DOHH2 (cell line): Measurements from ENCODE around the gene PLCB4.

Experiments used
- H3F3A ChIP-seq: fragments of 200-600 bp; sonication (generic), shearing (Covaris generic); 2 replicates; pipeline ENCODE4 v1.6.0; 2016; ENCODE audit warnings: antibody characterized with exemption, mild to moderate bottlenecking; ENCODE audit not compliant: control insufficient read depth, insufficient read depth
- H3K27ac ChIP-seq: fragments of 200-600 bp; sonication (generic); 2 replicates; pipeline ENCODE4 v1.5.1; 2014; ENCODE audit warnings: low read depth, mild to moderate bottlenecking, low read length, moderate library complexity
- H3K27me3 ChIP-seq: fragments of 200-600 bp; sonication (generic); 2 replicates; pipeline ENCODE4 v1.6.1; 2014; ENCODE audit warnings: mild to moderate bottlenecking, low read length, mixed read lengths; ENCODE audit not compliant: control insufficient read depth
- H3K36me3 ChIP-seq: fragments of 200-600 bp; sonication (generic); 2 replicates; pipeline ENCODE4 v1.6.1; 2014; ENCODE audit warnings: mild to moderate bottlenecking, low read length, moderate library complexity, mixed read lengths; ENCODE audit not compliant: control insufficient read depth
- H3K4me1 ChIP-seq: fragments of 200-600 bp; sonication (generic); 2 replicates; pipeline ENCODE4 v1.6.1; 2014; ENCODE audit warnings: mild to moderate bottlenecking, low read length, mixed read lengths; ENCODE audit not compliant: control insufficient read depth
- H3K4me2 ChIP-seq: fragments of 200-600 bp; sonication (generic); 2 replicates; pipeline ENCODE4 v1.6.0; 2014; ENCODE audit warnings: mild to moderate bottlenecking, low read length, moderate library complexity
- H3K4me3 ChIP-seq: fragments of 200-600 bp; sonication (generic); 2 replicates; pipeline ENCODE4 v1.5.1; 2014; ENCODE audit warnings: mild to moderate bottlenecking, low read length, mixed read lengths
- H3K79me2 ChIP-seq: fragments of 200-600 bp; sonication (generic); 2 replicates; pipeline ENCODE4 v1.6.1; 2014; ENCODE audit warnings: mild to moderate bottlenecking, low read length, mixed read lengths; ENCODE audit not compliant: control insufficient read depth
- H3K9me2 ChIP-seq: fragments of 200-600 bp; sonication (generic); replicated peaks from 2 replicates; pipeline ENCODE4 v1.6.1; 2014; ENCODE audit warnings: mild to moderate bottlenecking, low read length, mixed read lengths; ENCODE audit not compliant: control insufficient read depth
- H3K9me3 ChIP-seq: fragments of 200-600 bp; sonication (generic); 2 replicates; pipeline ENCODE4 v1.6.1; 2014; ENCODE audit warnings: antibody characterized with exemption, low read length, mixed read lengths; ENCODE audit not compliant: control insufficient read depth, insufficient read depth
- H4K20me1 ChIP-seq: fragments of 200-600 bp; sonication (generic); 2 replicates; pipeline ENCODE4 v1.6.0; 2014; ENCODE audit warnings: low read depth, mild to moderate bottlenecking, antibody characterized with exemption, low read length, moderate library complexity; ENCODE audit not compliant: control insufficient read depth, insufficient read depth
- EZH2phosphoT487 ChIP-seq: fragments of 200-600 bp; sonication (generic); IDR thresholded peaks from 2 replicates; pipeline ENCODE4 v1.6.1; 2017; ENCODE audit warnings: borderline replicate concordance, mild to moderate bottlenecking, antibody characterized with exemption, low read length, moderate library complexity, mixed read lengths
- TF ChIP-seq, protein P1 (sequence below): fragments of 200-600 bp; sonication (generic); IDR thresholded peaks from one replicate; pipeline ENCODE4 v1.5.1; 2014; ENCODE audit warnings: antibody characterized with exemption, mild to moderate bottlenecking, low read depth, low read length; ENCODE audit not compliant: poor library complexity, severe bottlenecking

Gene PLCB4

DNA sequence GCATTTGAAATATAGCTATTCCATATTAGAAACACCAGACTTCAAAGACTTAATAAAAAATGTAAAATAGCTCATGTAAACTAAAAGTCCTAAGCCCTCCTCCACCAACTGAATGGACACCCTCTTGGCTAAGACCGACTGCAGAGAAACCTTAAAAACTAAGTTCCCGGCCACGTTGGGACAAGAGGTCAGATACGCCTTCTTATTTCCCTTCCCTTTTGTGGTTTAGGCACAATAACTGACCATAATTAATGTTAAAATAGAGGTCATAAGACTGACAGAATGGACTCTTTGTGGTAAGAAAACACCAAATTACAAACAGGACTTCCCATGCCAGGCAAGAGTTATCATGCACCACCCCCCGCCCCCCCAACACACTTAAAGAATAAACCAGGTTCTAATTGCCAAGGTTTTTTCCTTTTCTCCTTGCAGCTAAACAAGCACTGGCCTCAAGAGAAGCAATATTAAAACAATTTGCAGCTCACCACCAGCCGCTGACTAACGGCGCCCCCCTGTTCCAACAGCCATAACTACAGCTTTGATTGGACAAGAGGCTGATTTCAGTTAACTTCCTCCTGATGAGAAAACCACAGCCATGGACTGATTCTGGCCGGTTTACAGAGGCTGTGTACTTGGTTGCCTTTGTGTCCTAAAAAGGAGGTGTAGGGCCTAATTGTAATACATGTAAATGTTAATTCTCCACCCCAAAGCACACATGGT lies 434.8 kb downstream of the PLCB4 start:
- no peak for TF ChIP-seq EZH2phosphoT487
- TF ChIP-seq, protein P1, sequence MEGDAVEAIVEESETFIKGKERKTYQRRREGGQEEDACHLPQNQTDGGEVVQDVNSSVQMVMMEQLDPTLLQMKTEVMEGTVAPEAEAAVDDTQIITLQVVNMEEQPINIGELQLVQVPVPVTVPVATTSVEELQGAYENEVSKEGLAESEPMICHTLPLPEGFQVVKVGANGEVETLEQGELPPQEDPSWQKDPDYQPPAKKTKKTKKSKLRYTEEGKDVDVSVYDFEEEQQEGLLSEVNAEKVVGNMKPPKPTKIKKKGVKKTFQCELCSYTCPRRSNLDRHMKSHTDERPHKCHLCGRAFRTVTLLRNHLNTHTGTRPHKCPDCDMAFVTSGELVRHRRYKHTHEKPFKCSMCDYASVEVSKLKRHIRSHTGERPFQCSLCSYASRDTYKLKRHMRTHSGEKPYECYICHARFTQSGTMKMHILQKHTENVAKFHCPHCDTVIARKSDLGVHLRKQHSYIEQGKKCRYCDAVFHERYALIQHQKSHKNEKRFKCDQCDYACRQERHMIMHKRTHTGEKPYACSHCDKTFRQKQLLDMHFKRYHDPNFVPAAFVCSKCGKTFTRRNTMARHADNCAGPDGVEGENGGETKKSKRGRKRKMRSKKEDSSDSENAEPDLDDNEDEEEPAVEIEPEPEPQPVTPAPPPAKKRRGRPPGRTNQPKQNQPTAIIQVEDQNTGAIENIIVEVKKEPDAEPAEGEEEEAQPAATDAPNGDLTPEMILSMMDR: peak; percentile 34
- no peaks in the 10 kb centered on the region for H3K79me2 ChIP-seq
- H3K27ac ChIP-seq: no peak overlapping the region
- no peak overlapping the region for H3K4me3 ChIP-seq
- no peaks in the 10 kb centered on the region for H3K4me1 ChIP-seq
- H3K4me2 ChIP-seq: no peak overlapping the region
- no peaks in the 10 kb centered on the region for H3K27me3 ChIP-seq
- no peaks in the 10 kb centered on the region for H3F3A ChIP-seq
- no peaks in the 10 kb centered on the region for H4K20me1 ChIP-seq
- H3K9me3 ChIP-seq: no peaks in the 10 kb centered on the region
- H3K36me3 ChIP-seq: no peaks in the 10 kb centered on the region
- no peaks in the 10 kb centered on the region for H3K9me2 ChIP-seq

DNA sequence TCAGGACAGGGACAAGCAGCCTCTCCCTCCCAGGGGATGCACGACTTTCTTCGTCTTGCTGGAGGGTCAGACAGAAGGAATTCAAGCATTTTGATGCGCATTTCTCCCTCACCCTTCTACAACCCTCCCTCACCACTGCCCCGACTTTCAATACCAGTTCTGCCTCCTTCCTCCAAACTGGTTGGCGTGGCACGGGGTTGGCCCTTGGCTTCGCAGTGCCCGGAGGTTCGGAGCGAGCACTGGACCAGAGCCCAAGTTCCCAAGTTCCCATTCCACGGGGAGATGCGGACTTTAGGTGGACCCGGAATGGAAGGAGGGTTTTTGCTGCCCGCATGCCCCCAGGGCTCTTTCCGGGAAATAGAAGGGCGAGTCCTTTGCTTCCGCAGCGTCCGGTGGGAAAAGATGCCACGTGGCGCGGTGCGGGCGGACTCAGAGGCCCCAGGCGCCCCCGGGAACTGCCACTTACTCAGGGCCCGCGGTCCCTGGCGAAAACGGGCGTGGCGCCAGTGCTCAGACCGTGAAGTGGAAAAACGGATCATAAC lies 437.5 kb downstream of the PLCB4 start:
- no peaks in the 10 kb centered on the region for H3K9me2 ChIP-seq
- H3K4me2 ChIP-seq: no peak overlapping the region
- H3K4me3 ChIP-seq: no peak overlapping the region
- H3K27me3 ChIP-seq: peaks cover under 1% of the 10 kb centered on the region; the same call in 1 of the 2 replicates
- H3K9me3 ChIP-seq: no peaks in the 10 kb centered on the region
- H4K20me1 ChIP-seq: no peaks in the 10 kb centered on the region
- TF ChIP-seq, protein P1: no peak
- TF ChIP-seq EZH2phosphoT487: no peak
- no peaks in the 10 kb centered on the region for H3K36me3 ChIP-seq
- no peaks in the 10 kb centered on the region for H3F3A ChIP-seq
- H3K4me1 ChIP-seq: no peaks in the 10 kb centered on the region
- H3K79me2 ChIP-seq: no peaks in the 10 kb centered on the region
- no peak overlapping the region for H3K27ac ChIP-seq

DNA sequence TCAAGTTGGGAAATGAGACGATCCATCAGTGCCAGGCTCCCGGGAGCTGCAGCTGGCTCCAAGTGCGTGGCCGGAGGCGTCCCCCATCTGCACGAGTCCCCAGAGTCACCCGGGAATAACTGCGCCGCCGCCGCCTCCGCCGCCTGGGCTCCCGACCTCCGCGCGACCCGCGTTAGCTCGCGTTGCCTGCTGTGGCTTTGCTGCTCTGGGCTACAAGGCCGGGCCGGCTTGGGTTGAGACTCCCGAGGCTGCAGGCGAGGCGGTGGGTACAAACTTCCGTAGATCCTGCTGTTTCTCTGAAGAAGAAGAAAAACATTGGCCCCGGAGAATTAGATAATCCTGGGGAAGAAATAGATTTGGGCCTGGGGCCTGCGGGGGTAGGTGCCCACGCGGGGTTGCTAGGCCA lies 438.1 kb downstream of the PLCB4 start:
- no peak for TF ChIP-seq EZH2phosphoT487
- Histone ChIP-seq H3F3A (no peaks in the 10 kb centered on the region), H3K27ac (no peak overlapping the region), H3K9me2 (no peaks in the 10 kb centered on the region), H4K20me1 (no peaks in the 10 kb centered on the region), H3K27me3 (peaks cover 2% of the 10 kb centered on the region; the same call in 1 of the 2 replicates), H3K4me2 (no peak overlapping the region), H3K36me3 (no peaks in the 10 kb centered on the region), H3K79me2 (no peaks in the 10 kb centered on the region), H3K4me1 (no peaks in the 10 kb centered on the region), H3K9me3 (no peaks in the 10 kb centered on the region), H3K4me3 (no peak overlapping the region)

DNA sequence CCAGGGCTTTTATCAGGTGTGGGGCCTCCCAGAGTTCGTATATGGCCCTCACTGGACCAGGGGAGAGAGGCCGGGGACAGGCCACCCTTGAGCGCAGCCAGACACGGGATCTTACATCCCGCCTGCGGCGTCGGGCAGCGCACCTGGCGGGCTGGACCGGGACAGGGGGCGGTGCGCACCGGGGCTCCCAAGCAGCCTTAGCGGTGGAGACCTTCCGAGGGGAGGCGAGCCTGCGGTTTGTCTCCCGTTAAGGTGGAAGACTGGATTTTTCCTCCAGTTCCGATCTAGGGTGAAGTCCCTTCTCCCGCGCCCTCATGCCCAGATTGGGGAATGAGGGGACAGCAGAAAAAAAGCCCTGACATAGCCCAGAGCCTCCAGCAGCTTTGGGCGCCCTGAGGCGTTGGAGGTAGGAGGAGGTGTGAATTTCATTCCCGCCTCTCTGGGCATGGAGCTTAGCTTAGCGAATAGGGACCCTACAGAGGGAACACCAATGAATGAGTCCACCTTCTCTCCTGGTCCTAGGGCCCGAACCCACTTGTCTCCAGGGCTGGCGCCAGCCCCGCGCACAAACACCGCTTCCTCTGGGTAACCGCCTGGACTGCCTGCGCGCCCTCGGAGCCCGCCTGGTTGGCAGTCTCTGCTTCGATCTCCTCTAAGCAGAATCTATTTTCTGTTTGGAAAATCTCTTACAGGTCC lies 438.8 kb downstream of the PLCB4 start:
- H3K27ac ChIP-seq: no peak overlapping the region
- no peaks in the 10 kb centered on the region for H3K79me2 ChIP-seq
- peaks cover 2% of the 10 kb centered on the region; the same call in 1 of the 2 replicates for H3K27me3 ChIP-seq
- no peaks in the 10 kb centered on the region for H3F3A ChIP-seq
- no peak overlapping the region for H3K4me2 ChIP-seq
- TF ChIP-seq, protein P1: no peak
- no peaks in the 10 kb centered on the region for H4K20me1 ChIP-seq
- H3K9me2 ChIP-seq: no peaks in the 10 kb centered on the region
- H3K36me3 ChIP-seq: no peaks in the 10 kb centered on the region
- no peaks in the 10 kb centered on the region for H3K4me1 ChIP-seq
- no peak overlapping the region for H3K4me3 ChIP-seq
- H3K9me3 ChIP-seq: no peaks in the 10 kb centered on the region
